ENCODE data around the gene SORBS1.

GRCh38 chr10:95545981-95546380, 15.2 kb downstream of the SORBS1 start:
- no peak for TF ChIP-seq TAF1 (IDR thresholded peaks at IDR 0.05; ENCODE audit: low read depth)
- TF ChIP-seq, protein P1, sequence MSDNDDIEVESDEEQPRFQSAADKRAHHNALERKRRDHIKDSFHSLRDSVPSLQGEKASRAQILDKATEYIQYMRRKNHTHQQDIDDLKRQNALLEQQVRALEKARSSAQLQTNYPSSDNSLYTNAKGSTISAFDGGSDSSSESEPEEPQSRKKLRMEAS (IDR thresholded peaks at IDR 0.05): no peak
- TF ChIP-seq, protein P2, sequence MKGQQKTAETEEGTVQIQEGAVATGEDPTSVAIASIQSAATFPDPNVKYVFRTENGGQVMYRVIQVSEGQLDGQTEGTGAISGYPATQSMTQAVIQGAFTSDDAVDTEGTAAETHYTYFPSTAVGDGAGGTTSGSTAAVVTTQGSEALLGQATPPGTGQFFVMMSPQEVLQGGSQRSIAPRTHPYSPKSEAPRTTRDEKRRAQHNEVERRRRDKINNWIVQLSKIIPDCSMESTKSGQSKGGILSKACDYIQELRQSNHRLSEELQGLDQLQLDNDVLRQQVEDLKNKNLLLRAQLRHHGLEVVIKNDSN (IDR thresholded peaks at IDR 0.05): no peak
- no peak for TF ChIP-seq TEAD4 (IDR thresholded peaks at IDR 0.05)
- TF ChIP-seq EP300 (IDR thresholded peaks at IDR 0.05; ENCODE audit: borderline replicate concordance): no peak
- no peak for TF ChIP-seq CEBPB (IDR thresholded peaks at IDR 0.05)
- TF ChIP-seq NFIC (IDR thresholded peaks at IDR 0.05): no peak
- TF ChIP-seq RAD21 (IDR thresholded peaks at IDR 0.05; ENCODE audit: low read depth): no peak

All from Ishikawa (cell line).